Articular chondrocyte of knee joint (primary cell): ENCODE results near the gene PRPF38A. TPM values are rescaled to one million over a fixed set of nuclear protein-coding genes. Genes with fewer than 3 reads are reported as not detected.

Experiments
- total RNA-seq: library from RNA; depleted of rRNA; stranded (reverse); fragments of >200 nt; gene quantifications from 2 replicates; pipeline ENCODE4 v1.2.3, GENCODE V29; 2012

Gene PRPF38A
- total RNA-seq = 14.1 and 16.4 TPM in 2 replicates

GRCh38 chr1:52404116-52404974 lies at the start of gene PRPF38A, which contains the start of gene ORC1:
PRPF38A (plus strand) TSS chr1:52404602; CDS start chr1:52404750, 148 bp downstream.
ORC1 (minus strand) TSS chr1:52404423; CDS start chr1:52402223, 2,200 bp downstream.

GRCh38 chr1:52365746-52366516 lies 38.5 kb upstream of the PRPF38A start, which contains the start of gene CC2D1B:
CC2D1B (minus strand) TSS chr1:52366205; CDS start chr1:52364620, 1,585 bp downstream.

Other genes with a start within 250 kb of the PRPF38A start
- 28.1 and 29.5 TPM in 2 replicates for gene CC2D1B, start 38.4 kb upstream of the PRPF38A start, total RNA-seq
- gene ORC1, start 179 bp upstream of the PRPF38A start, total RNA-seq = 2.4 and 3.7 TPM in 2 replicates
- gene TUT4, start 148.5 kb downstream of the PRPF38A start, total RNA-seq = 41.8 and 57.6 TPM in 2 replicates
- gene GPX7, start 197.8 kb downstream of the PRPF38A start, total RNA-seq = 37.9 and 56.1 TPM in 2 replicates
- not detected in 2 replicates for gene SHISAL2A, start 228.6 kb downstream of the PRPF38A start, total RNA-seq